ENCODE data around the gene CDKAL1.

- TF ChIP-seq GATA2 (IDR thresholded peaks at IDR 0.05; ENCODE audit: low read depth, low read length) (no peak), GATA3 (IDR thresholded peaks at IDR 0.05; ENCODE audit: low read depth, low read length) (no peak)
These were observed 332.9 kb downstream of the CDKAL1 start for GRCh38 chr6:20866935-20867703.

Measured in SH-SY5Y (cell line).